GM12891 (cell line): Measurements from ENCODE around the gene ZNRD2.

Experiments used
- PAX5 ChIP-seq: IDR thresholded peaks from 2 replicates; pipeline ENCODE4 v1.6.1; 2011; ENCODE audit warnings: low read length, moderate library complexity, mild to moderate bottlenecking; ENCODE audit not compliant: insufficient read depth, severe bottlenecking
- POLR2A ChIP-seq: IDR thresholded peaks from 2 replicates; pipeline ENCODE4 v1.6.1; 2011; ENCODE audit warnings: low read depth, low read length, control low read depth
- POLR2AphosphoS5 ChIP-seq: IDR thresholded peaks from 2 replicates; pipeline ENCODE4 v1.6.1; 2011; ENCODE audit warnings: low read depth, low read length, control low read depth
- POU2F2 ChIP-seq: IDR thresholded peaks from 2 replicates; pipeline ENCODE4 v1.6.1; 2011; ENCODE audit warnings: low read depth, mild to moderate bottlenecking, control low read depth, low read length, moderate library complexity
- SPI1 ChIP-seq: IDR thresholded peaks from 2 replicates; pipeline ENCODE4 v1.6.1; 2011; ENCODE audit warnings: low read depth, low read length, control low read depth
- TAF1 ChIP-seq: IDR thresholded peaks from 2 replicates; pipeline ENCODE4 v1.6.1; 2011; ENCODE audit warnings: low read depth, low read length, control low read depth

- TF ChIP-seq POLR2A: no peak
- no peak for TF ChIP-seq TAF1
- no peak for TF ChIP-seq POLR2AphosphoS5
- TF ChIP-seq SPI1: no peak
- no peak for TF ChIP-seq POU2F2
- TF ChIP-seq PAX5: no peak
Observed at GRCh38 chr11:65592858-65593517, 22.7 kb downstream of the ZNRD2 start.
